ENCODE data around the gene CAPN14.

Gene CAPN14

DNA sequence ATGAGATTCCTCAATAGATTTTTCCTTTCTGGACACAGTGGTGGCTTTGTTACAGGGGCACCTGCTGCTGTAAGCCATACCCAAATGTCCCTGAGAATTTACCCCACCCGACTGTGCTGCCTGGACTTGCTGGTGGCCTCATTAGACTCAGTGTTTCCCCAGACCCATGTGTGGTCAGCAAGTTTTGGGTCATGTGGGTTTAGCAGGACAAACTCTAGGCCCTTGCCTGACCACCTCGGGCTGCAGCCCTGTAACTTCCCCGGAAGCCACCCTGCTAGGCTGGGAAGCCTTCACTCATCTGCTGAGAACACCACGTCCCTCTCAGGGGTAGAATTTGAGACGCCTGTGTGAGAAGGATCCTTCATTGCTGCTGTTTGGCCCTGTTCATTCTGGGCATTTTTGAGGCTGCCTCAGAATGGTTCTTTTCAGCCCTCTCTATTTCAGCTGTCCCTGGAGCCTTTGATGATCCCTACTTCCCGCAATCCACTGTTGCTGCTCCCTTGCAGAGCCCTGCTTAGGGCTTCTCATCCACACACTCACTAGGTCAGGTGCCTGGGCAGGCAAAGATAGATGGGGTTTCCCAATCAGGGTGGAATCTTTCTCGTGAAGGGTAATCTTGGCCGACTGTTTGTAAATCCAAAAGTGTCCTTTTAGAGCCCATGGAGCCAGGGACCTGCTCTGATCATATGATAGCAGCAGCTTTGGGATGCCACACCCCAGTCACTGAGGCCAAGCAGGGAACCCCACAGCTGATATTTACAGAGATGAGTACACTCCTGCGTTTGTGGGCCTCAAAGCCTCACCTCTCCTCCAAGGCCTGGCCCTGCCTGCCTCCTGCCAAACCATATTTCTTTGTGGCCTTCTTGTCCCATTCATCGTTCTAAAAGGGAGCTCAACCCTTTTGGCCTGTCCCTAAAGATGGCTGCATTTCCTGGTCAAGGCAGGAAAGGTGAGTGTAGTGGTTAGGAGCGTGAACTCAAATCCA lies 23.4 kb upstream of the CAPN14 start:
- no peak for DNase-seq

DNA sequence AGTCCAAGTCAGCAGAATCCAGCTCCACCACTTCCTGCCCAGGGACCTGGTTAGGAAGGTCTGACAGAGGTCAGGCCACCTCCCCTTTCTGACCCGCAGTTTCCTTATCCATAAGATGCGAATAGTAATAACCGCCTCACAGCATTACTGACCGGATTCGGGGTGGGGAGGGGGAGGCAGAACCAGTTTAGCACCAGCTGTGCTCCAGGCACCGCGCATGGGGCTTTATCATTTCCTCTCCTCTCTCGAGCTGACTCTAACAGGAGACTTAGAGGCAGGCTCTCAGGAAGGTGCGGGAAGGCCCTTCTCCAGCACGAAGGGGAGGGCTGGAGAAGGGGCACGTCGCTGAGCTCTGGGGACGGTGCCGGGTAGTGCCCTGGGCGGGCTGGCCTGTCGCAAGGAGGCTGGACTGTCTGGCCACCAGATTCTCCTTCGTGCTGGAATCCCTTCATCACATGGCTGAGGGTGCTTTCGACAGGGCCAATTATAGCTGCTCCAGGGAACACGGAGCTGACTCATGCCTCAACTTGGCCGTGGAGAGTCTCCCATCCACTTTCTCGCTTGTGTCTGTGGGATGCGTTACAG lies 22.4 kb upstream of the CAPN14 start:
- no peak for DNase-seq

- DNase-seq, result no peak
Measured at GRCh38 chr2:31238906-31239592, 21.7 kb upstream of the CAPN14 start.

DNA sequence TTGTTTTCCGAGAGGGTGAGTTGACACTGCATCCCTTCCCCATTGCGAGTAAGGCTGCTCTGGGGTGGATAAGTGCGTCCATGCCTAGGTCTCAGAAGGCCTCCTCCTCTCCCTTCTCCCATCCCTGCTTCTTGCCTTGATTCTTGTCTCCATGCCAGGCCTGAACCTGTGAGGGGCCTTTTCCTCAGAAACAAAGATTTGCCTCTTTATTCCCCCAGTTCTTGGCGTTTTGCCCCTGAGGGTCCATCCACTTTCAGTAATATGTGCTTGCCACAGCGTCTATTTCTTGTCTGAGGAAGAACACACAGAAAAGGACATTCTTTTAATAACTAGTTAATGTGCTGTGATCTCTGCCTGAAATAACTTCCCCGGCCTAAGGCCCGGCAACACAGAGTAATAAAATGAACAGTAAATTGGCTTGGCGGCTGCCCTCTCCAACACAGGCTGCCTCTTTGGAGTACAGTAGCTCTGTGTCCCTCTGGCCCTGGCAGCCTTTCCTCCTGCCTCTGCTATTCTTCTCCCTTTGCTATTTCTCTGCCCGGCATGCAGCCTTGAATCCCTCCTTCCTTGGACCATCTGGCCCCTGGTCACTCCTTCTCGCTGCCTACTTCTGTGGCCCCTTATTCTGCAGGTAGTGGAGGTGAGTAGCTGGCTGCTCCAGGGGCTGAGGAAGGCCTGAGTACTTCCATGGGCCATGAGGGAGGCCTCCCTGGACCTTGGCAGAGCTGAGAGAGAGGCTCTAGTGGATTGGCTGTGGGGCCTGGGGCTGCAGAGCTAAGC lies 21.0 kb upstream of the CAPN14 start:
- no peak for DNase-seq

- DNase-seq, result no peak
Measured at GRCh38 chr2:31237348-31238017, 20.2 kb upstream of the CAPN14 start.

GRCh38 chr2:31236433-31237205 lies 19.3 kb upstream of the CAPN14 start:
- no peak for DNase-seq

- DNase-seq, result no peak
Measured at GRCh38 chr2:31235504-31235902, 18.2 kb upstream of the CAPN14 start.

DNA sequence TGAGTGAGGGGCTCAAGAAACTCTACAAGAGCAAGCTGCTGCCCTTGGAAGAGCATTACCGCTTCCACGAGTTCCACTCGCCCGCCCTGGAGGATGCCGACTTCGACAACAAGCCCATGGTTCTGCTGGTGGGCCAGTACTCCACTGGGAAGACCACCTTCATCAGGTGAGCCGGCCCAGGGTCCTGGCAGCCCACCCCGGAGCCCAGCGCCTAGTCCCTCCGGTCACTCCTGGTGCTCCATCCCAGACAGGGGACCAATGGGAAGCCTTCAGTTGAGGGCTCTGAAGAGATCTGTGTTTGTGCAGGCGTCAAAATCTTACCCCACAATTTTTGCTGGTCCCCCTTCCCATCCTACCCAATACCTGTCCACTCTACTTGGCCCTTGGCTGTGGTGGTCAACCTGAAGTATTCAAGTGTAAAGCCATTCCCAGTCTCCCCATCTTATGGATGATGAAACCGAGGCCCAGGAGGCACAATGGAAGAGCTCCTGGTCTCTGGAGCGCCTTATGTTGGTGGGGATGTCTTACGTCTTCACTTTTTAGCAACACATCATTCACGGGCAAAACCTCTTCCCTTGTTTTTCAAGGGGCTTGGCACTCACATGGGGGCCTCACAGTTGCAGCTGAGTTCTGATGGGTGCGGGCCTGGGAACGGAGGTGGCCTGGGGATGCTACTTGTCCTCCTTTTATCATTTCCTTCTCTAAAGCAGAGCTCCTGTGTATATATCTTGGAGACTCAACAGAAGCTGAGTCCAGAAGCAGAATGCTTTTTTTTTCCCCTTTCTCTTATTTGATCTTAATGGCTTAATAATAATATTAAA lies 17.6 kb upstream of the CAPN14 start:
- DNase-seq, result no peak

- peak; percentile 56 for DNase-seq
Measured at GRCh38 chr2:31233741-31234682, 16.7 kb upstream of the CAPN14 start, which contains the start of gene EHD3. Gene EHD3 (plus strand): TSS chr2:31234152. CDS start chr2:31234622, 470 bp downstream.

GRCh38 chr2:31233231-31233630 lies 15.9 kb upstream of the CAPN14 start:
- DNase-seq, result no peak

DNA sequence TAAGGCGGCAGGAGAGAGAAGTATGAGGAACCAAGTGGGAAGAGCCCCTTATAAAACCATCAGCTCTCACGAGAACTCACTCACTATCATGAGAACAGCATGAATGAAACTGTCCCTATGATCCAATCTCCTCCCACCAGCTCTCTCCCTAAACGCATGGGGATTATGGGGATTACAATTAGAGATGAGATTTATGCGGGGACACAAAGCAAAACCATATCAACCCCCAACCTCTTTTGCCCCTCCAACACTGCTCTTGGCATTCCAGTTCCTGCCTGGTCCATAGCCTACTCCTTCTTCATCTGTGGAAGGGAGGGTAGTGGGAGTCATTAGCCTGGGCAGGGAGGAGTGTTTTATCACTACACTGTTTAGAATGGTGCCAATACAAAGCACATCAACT lies 15.3 kb upstream of the CAPN14 start:
- no peak for DNase-seq

DNA sequence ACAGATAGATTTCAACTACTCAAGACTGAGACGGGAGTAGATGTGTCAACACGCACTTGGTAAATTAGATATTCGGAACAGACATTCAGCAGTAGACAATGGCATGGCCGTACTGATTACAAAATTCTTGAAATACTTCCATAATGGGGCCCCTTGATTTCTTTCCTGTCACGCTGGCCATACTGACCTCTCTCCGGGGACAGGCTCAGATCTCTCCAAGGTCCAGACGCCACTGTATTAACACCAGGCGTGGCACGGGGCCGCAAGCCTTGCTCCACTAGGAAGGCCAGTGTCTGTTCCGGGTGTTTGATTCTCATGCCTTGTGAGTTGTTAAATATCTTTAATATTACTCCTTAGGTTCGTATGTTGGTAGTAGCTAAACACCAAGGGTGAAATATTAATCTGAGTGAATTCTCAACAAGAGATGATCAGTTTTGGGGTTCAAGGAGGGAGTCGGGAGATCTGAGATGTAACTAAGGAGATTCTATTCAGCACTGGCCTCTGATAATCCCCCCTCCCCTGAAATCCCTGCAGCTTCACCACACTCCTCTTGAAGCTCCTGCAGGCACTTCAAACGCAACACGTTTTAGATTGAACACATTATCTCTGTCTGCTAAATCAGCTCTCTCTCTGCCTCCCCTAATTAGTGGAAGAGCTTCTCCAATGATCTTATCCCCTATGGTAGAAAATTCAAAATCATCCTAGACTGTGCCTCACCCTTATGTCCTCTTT lies 14.4 kb upstream of the CAPN14 start:
- no peak for DNase-seq

GRCh38 chr2:31230751-31231150 lies 13.4 kb upstream of the CAPN14 start:
- no peak for DNase-seq

DNA sequence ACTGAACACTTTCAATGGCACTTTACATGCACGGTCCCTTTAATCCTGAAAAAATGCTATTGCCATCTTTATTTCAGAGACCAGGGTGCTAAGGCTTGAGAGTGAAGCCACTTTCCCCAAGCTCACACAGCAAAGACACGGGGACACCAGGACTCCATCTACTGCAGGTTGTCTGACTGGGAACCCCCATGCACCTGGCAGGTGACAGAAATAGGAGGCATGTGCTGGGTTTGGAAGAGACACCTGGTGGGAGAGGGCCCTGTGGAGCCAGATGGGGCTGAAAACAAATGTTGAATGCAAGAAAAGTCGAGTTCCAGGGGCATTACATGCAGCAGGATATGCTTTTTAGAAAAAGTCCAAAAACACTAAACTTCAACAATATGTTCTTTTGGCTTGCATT lies 11.4 kb upstream of the CAPN14 start:
- no peak for DNase-seq

- DNase-seq, result no peak
Measured at GRCh38 chr2:31227711-31228125, 10.4 kb upstream of the CAPN14 start.

DNA sequence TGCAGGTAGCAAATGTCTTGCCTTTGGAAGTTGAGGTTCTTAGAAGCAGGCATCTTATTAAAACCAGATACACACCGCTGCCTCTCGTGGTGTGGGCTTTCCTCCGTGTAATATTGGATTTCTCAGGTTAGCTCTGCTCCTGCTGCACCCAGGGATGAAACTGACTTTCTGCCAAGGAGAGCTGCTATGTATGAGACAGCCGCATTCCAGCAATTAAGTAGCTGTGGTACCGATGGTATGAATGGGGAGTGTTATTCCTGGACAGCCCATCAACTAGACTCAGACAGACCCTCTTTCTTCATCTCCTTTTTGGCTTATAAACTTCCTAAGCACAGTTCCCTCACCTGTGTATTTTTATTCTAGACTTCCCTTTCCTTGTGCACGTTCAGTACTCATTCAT lies 9.8 kb upstream of the CAPN14 start:
- DNase-seq, result no peak

- DNase-seq, result no peak
Measured at GRCh38 chr2:31226266-31226665, 9.0 kb upstream of the CAPN14 start.

GRCh38 chr2:31223749-31224148 lies 6.4 kb upstream of the CAPN14 start:
- no peak for DNase-seq

- peak; percentile 18 for DNase-seq
Measured at GRCh38 chr2:31223026-31223425, 5.7 kb upstream of the CAPN14 start.
